OCI-LY7 (cell line): ENCODE measurements around the gene ATP6V0C. TPM values are rescaled to one million over a fixed set of nuclear protein-coding genes. Genes with fewer than 3 reads are reported as not detected.

Experiments used
- BruUV-seq: library from RNA; stranded (reverse); fragments of 400-500 nt; replicated peaks from 2 replicates; lab custom pipeline; 2021; lab: Mats Ljungman, UMichigan
- CTCF ChIA-PET: fragments of 300-600 bp; sonication (Branson Sonifier 250); formaldehyde crosslinking; loops from one replicate; lab custom pipeline; 2022; ENCODE audit warnings: antibody characterized with exemption; ENCODE audit not compliant: unreplicated experiment; lab: Charles Lee
- POLR2A ChIA-PET: fragments of 300-600 bp; sonication (Branson Sonifier 250); formaldehyde crosslinking; loops from one replicate; lab custom pipeline; 2022; ENCODE audit warnings: antibody characterized with exemption; lab: Charles Lee
- DNase-seq: peaks from one replicate; pipeline ENCODE4 v3.0.0-alpha.2; 2015; ENCODE audit warnings: low spot score
- H2AFZ ChIP-seq: fragments of 200-600 bp; sonication (generic), shearing (Covaris generic); 2 replicates; pipeline ENCODE4 v1.6.1; 2014; ENCODE audit warnings: mild to moderate bottlenecking, antibody characterized with exemption, low read length, moderate library complexity
- H3K27ac ChIP-seq: fragments of 200-600 bp; sonication (generic); 2 replicates; pipeline ENCODE4 v1.5.1; 2014; ENCODE audit warnings: mixed run types, low read depth, mild to moderate bottlenecking, moderate library complexity, low read length, inconsistent platforms; ENCODE audit not compliant: poor library complexity, severe bottlenecking
- H3K36me3 ChIP-seq: fragments of 200-600 bp; sonication (generic); 2 replicates; pipeline ENCODE4 v1.6.1; 2014; ENCODE audit warnings: mild to moderate bottlenecking, antibody characterized with exemption, low read length, moderate library complexity, mixed read lengths; ENCODE audit not compliant: insufficient read depth
- H3K4me1 ChIP-seq: fragments of 200-600 bp; sonication (generic); 2 replicates; pipeline ENCODE4 v1.5.1; 2014; ENCODE audit warnings: mild to moderate bottlenecking, low read length; ENCODE audit not compliant: insufficient read depth, poor library complexity, severe bottlenecking
- H3K4me2 ChIP-seq: fragments of 200-600 bp; sonication (generic); 2 replicates; pipeline ENCODE4 v1.6.1; 2014; ENCODE audit warnings: mild to moderate bottlenecking, low read length
- H3K4me3 ChIP-seq: fragments of 200-600 bp; sonication (generic); 2 replicates; pipeline ENCODE4 v1.5.1; 2014; ENCODE audit warnings: mild to moderate bottlenecking, low read depth, low read length; ENCODE audit not compliant: poor library complexity, severe bottlenecking
- H3K79me2 ChIP-seq: fragments of 200-600 bp; sonication (generic); 2 replicates; pipeline ENCODE4 v1.6.1; 2016; ENCODE audit warnings: low read depth, mild to moderate bottlenecking, low read length, moderate library complexity, mixed read lengths; ENCODE audit not compliant: insufficient read depth
- H3K9me2 ChIP-seq: fragments of 200-600 bp; sonication (generic); 2 replicates; pipeline ENCODE4 v1.6.1; 2016; ENCODE audit warnings: mild to moderate bottlenecking, low read length, mixed read lengths; ENCODE audit not compliant: insufficient read depth
- H3K9me3 ChIP-seq: fragments of 200-600 bp; sonication (generic); 2 replicates; pipeline ENCODE4 v1.6.1; 2014; ENCODE audit warnings: mild to moderate bottlenecking, mixed run types, low read length, mixed read lengths
- H4K20me1 ChIP-seq: fragments of 200-600 bp; sonication (generic); 2 replicates; pipeline ENCODE4 v1.6.1; 2014; ENCODE audit warnings: mild to moderate bottlenecking, antibody characterized with exemption, low read length, moderate library complexity, mixed read lengths; ENCODE audit not compliant: insufficient read depth
- EZH2phosphoT487 ChIP-seq: fragments of 200-600 bp; sonication (generic); IDR thresholded peaks from 2 replicates; pipeline ENCODE4 v1.6.1; 2018; ENCODE audit warnings: low read depth, borderline replicate concordance, mild to moderate bottlenecking, mixed run types, antibody characterized with exemption, low read length, moderate library complexity, mixed read lengths
- intact Hi-C: fragments of 100-400 bp; cut with micrococcal nuclease; formaldehyde crosslinking; loops from one replicate; pipeline ENCODE4 v1.10.0; 2022; ENCODE audit not compliant: unreplicated experiment
- total RNA-seq, 2 experiments: library from RNA; depleted of rRNA in 1 of 2; stranded (reverse); fragments of >200 nt in 1 of 2; shearing (Covaris generic) in 1 of 2; gene quantifications; 2 replicates each; pipeline ENCODE4 v1.2.3, GENCODE V29; 2014 to 2022
- TF ChIP-seq, protein P1 (sequence below): fragments of 200-600 bp; sonication (generic); conservative IDR thresholded peaks from 2 replicates; pipeline ENCODE4 v1.5.1; 2014; ENCODE audit warnings: mild to moderate bottlenecking, antibody characterized with exemption, low read length, moderate library complexity, mixed read lengths

ATP6V0C gene
- total RNA-seq, 2 experiments from 2014 or later = 16.4 to 94.3 TPM

DNA sequence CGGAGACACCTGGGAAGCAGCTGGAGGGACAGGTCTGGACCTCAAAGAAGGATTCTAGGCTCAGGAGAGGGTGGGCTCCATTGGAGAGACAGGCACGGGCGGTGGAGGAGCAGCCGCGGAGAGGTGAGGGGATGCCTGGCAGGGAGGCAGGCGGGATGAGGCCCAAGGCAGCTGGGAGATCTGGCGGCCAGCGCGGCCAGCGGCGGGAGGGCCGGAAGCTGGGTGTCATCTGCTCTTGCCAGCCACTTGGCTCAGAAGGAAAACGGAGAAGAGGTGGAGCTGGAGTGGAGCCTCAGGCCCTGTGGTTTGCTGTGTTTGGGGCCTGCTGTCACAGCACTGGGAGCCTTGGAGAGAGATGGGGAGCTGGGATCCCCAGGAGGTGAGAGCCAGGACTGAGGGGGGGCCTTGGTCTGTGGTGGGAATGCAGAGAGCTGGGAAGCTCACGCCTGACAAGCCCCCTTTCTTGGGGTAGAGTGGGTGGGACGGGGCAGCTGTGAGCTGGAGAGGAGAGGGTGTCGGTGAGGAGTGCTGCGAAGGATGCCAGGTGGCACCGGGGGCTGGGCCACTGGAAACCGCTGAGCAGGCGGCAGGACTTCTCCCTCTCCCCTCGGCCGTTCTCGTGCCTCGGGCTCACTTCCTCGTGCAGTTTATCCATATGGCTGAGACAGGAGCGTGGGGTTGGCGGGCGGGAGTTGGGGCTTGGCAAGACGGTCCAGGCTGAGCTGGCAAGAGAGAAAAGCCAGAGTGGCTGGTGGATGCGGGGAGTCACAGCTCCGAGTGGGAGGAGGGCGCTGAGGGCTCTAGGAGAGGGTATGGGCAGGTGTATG lies 30.8 kb upstream of the ATP6V0C start:
- Histone ChIP-seq H4K20me1 (no peaks in the 10 kb centered on the region), H3K4me1 (peaks cover 6% of the 10 kb centered on the region), H3K9me3 (no peaks in the 10 kb centered on the region), H3K9me2 (no peaks in the 10 kb centered on the region), H3K4me2 (no peak overlapping the region), H3K79me2 (0 out of 2 replicates have a peak, but pooled peaks cover 10% of the 10 kb centered on the region), H3K27ac (no peak overlapping the region), H3K4me3 (no peak overlapping the region), H3K36me3 (peaks cover 5% of the 10 kb centered on the region; the same call in 1 of the 2 replicates), H2AFZ (no peak overlapping the region)
- no peak for DNase-seq
- TF ChIP-seq, protein P1, sequence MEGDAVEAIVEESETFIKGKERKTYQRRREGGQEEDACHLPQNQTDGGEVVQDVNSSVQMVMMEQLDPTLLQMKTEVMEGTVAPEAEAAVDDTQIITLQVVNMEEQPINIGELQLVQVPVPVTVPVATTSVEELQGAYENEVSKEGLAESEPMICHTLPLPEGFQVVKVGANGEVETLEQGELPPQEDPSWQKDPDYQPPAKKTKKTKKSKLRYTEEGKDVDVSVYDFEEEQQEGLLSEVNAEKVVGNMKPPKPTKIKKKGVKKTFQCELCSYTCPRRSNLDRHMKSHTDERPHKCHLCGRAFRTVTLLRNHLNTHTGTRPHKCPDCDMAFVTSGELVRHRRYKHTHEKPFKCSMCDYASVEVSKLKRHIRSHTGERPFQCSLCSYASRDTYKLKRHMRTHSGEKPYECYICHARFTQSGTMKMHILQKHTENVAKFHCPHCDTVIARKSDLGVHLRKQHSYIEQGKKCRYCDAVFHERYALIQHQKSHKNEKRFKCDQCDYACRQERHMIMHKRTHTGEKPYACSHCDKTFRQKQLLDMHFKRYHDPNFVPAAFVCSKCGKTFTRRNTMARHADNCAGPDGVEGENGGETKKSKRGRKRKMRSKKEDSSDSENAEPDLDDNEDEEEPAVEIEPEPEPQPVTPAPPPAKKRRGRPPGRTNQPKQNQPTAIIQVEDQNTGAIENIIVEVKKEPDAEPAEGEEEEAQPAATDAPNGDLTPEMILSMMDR = no peak
- TF ChIP-seq EZH2phosphoT487 = no peak
- intact Hi-C loops = no loop called here
- ChIA-PET CTCF (no interaction called here), POLR2A (no interaction called here)
- BruUV-seq = no TSS peak

DNA sequence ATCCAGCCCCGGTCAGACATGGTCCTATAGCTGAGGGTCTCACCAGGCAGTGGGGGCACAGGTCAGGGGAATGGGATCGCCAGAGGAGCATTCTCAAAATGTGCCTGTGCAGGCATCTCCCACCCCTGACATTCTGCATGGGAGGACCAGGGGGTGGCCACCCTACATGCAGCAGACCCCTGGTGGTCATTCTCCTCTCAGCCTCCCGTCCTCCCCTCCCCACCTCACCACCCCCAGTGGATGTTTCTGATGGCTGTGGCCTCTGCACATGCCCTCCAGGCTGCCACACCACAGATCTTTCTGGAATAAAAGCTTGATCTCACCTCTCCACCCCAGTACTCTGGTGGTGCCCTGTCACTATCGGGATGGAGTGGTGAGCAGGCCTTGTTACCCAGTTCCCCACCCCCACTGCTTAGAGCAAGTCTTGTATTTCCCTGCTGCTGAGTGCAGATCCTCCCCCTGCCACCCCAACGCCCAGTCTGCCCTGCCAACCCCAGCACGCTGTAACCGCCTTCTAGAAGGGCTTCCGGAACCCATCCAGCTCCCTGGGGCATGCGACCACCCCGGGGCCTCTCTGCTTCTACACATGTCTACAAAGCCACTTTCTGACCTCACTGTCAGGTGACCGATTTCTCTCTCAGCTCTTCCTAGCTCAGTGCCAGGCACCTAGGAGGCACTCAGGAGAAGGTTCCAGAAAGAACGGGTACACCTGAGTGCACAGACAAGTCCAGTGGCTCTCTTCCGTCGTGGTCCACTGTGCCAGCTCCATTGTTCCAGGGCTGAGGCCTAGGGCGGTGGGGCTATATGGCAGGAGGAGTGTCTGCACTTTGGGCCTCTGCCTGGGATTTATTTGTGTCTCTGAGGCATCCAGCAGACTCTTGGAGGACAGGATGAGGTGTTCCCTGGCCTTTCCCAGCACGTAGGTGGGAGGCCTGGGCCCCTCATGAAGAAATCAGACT lies 29.5 kb upstream of the ATP6V0C start:
- Histone ChIP-seq H3K9me2 (no peaks in the 10 kb centered on the region), H3K4me3 (no peak overlapping the region), H3K4me1 (peaks cover 6% of the 10 kb centered on the region), H3K27ac (no peak overlapping the region), H3K79me2 (0 out of 2 replicates have a peak, but pooled peaks cover 6% of the 10 kb centered on the region), H3K4me2 (no peak overlapping the region), H3K9me3 (no peaks in the 10 kb centered on the region), H4K20me1 (no peaks in the 10 kb centered on the region), H2AFZ (no peak overlapping the region), H3K36me3 (peaks cover 5% of the 10 kb centered on the region; the same call in 1 of the 2 replicates)
- TF ChIP-seq EZH2phosphoT487 = no peak
- TF ChIP-seq, protein P1 = no peak
- no TSS peak for BruUV-seq
- POLR2A ChIA-PET = no interaction called here
- intact Hi-C loops = no loop called here
- no peak for DNase-seq
- CTCF ChIA-PET = no interaction called here
